IgD-negative memory B cell (primary cell): ENCODE measurements around the gene NUAK2. TPM values are rescaled to one million over a fixed set of nuclear protein-coding genes. Genes with fewer than 3 reads are reported as not detected.

Experiments used
- H3K27ac Mint-ChIP-seq, 3 donors: one replicate each; pipeline ENCODE4 v1.8.0; 2020 to 2022; ENCODE audit warnings: mild to moderate bottlenecking in 3 of 3, mixed read lengths in 3 of 3, moderate library complexity in 1 of 3
- H3K27me3 Mint-ChIP-seq: one replicate; pipeline ENCODE4 v1.8.0; 2021; ENCODE audit warnings: mixed read lengths
- H3K36me3 Mint-ChIP-seq: one replicate; pipeline ENCODE4 v1.8.0; 2020; ENCODE audit warnings: mild to moderate bottlenecking, mixed read lengths
- H3K4me1 Mint-ChIP-seq, 3 donors: one replicate each; pipeline ENCODE4 v1.8.0; 2020 to 2022; ENCODE audit warnings: mixed read lengths in 3 of 3, mild to moderate bottlenecking in 1 of 3
- H3K4me3 Mint-ChIP-seq, 4 donors: one replicate each; pipeline ENCODE4 v1.8.0; 2020 to 2022; ENCODE audit warnings: mild to moderate bottlenecking in 4 of 4, mixed read lengths in 4 of 4, moderate library complexity in 3 of 4
- H3K9me3 Mint-ChIP-seq, 3 donors: one replicate each; pipeline ENCODE4 v1.8.0; 2020 to 2021; ENCODE audit warnings: mixed read lengths in 3 of 3, mild to moderate bottlenecking in 1 of 3
- polyA plus RNA-seq: library from polyadenylated mRNA; unstranded; fragments of 300-500 nt; fragmentation: Illumina TruSeq; gene quantifications from one replicate; pipeline ENCODE4 v1.2.3, GENCODE V29; 2021

The NUAK2 gene
- polyA plus RNA-seq, 1 donor from 2014 or later: 91.9 TPM

DNA sequence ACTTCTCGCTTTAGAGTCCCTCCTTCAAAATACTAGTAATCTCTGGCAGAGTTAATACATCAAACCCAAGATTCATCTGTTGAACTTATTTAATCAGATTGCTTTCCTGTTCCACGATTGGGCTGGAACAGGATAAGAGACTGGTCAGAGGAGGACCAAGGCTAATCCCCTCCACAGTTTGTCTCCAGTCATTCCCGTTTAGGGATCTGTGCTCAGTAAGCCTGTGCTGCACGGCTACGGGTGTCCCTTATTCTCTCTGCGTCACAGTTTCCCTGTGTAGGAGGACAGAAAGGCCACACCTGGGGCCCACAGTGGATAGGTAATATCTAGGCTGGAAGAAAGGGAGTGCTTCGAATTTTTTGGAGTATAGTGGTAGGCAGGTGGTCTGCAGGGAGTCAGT is 16.5 kb upstream of the NUAK2 start:
- H3K27me3 Mint-ChIP-seq: peaks cover 4% of the 10 kb centered on the region
- H3K36me3 Mint-ChIP-seq: no peaks in the 10 kb centered on the region
- peaks cover 1 to 16% (median 2%) of the 10 kb centered on the region in 3 donors for H3K4me1 Mint-ChIP-seq
- peak overlapping the region in 1 of 3 donors; percentile 27 for H3K27ac Mint-ChIP-seq
- no peak overlapping the region for H3K4me3 Mint-ChIP-seq
- no peaks in the 10 kb centered on the region for H3K9me3 Mint-ChIP-seq

DNA sequence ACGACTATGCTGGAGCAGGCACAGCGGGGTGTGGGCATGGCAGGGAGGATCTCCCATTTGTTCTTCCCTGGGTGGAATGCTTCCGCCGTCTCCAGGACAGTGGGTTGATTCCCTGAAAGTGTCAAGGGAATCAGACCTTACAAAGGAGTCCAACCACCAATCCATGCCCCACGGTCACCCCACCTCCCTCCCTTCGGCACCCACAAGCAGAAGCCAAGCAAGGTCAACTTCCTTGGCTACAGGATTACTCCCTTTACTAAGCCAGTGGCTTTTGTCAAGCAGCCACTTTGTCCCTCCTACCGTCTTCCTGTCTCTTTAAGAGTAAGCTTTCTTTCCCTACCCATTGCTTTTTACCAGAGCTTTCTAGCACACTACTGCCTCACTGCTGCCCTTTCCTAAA is 15.9 kb upstream of the NUAK2 start:
- H3K9me3 Mint-ChIP-seq: no peaks in the 10 kb centered on the region
- H3K36me3 Mint-ChIP-seq: no peaks in the 10 kb centered on the region
- H3K4me1 Mint-ChIP-seq: peaks cover 1 to 13% (median 2%) of the 10 kb centered on the region in 3 donors
- no peak overlapping the region for H3K4me3 Mint-ChIP-seq
- peaks cover 2% of the 10 kb centered on the region for H3K27me3 Mint-ChIP-seq
- peak overlapping the region in 1 of 3 donors; percentile 27 for H3K27ac Mint-ChIP-seq

DNA sequence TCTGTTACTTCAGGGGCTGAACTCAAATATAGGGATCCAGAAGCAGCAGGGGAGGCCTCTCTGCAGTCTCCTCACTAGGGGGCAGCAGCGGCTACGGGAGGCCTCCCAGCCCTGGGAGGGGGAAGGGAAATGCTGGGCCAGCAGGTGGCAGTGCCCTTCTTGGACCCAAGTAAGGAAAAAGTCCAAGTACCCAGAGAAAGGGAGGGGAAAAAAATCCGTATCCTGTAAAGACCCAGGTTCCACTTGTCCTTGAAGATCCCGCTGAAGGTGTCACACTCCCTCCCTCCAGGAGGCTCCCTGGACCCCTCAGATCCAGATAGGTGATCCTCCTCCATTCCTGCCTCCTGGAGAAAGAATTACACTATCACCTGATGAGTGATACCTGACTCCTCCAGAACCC is 14.1 kb upstream of the NUAK2 start:
- Mint-ChIP-seq H3K9me3 (no peaks in the 10 kb centered on the region), H3K36me3 (no peaks in the 10 kb centered on the region), H3K27me3 (no peaks in the 10 kb centered on the region), H3K4me3 (no peak overlapping the region), H3K27ac (no peak overlapping the region), H3K4me1 (peaks cover 1 to 9% (median 3%) of the 10 kb centered on the region in 3 donors)

DNA sequence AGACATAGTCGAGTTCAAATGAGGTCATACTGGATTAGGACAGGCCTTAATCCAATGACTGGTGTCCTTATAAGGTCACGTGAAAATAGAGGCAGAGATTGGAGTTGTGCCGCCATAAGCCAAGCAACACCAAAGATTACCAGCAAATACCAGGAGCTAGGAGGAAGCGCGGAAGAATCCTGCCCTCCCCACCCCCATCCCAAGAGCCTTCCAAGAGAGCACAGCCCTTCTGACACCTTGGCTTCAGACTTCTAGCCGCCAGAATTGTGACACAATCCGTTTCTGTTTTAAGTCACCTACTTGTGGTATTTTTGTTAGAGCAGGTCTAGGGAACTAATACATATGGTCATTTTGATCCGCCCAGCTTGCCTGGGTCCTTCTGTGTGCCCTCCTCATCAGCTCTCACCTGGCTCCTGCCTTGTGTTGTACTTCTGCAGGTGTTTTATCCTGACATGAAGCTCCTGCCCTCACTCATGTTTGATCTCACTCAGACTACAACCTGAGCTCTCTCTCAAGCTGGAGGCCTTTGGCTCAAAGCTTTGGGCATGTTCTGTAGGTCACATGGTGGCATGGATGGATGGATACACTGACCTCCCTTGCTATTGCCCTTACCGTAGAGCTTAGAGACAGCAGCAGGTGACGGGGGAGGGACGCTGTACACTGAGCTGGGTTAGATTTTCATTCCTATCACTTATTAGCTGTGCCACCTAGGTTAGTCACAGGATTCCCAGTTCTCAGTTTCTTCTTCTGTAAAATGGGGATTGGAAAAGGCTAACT is 10.7 kb upstream of the NUAK2 start:
- Mint-ChIP-seq H3K9me3 (no peaks in the 10 kb centered on the region), H3K27ac (no peak overlapping the region), H3K4me3 (no peak overlapping the region), H3K36me3 (peaks cover 1% of the 10 kb centered on the region), H3K4me1 (peaks cover 1 to 9% (median 1%) of the 10 kb centered on the region in 3 donors), H3K27me3 (no peaks in the 10 kb centered on the region)

DNA sequence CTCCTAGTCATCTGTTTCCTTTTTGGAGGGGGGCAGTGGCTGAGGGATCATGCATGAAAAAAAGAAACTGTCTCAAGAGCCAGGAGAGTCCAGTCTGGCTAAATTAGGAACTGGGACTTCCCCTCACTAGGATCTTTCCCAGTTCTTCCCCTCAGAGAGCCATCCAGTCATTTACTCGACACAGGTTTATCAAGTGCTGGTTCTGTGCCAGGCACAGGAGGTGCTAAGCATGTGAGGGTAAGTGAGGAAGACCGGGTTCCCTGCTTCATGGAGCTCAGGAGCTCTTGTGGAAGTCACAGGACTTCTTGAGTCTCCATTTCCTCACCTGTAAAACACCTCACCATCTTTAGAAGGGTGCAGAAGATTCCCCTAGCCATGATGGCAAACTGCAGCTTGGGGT is 8.6 kb upstream of the NUAK2 start:
- Mint-ChIP-seq H3K9me3 (no peaks in the 10 kb centered on the region), H3K36me3 (peaks cover 1% of the 10 kb centered on the region), H3K4me3 (no peak overlapping the region), H3K27me3 (peaks cover 6% of the 10 kb centered on the region), H3K4me1 (peaks cover 6 to 7% (median 6%) of the 10 kb centered on the region in 3 donors), H3K27ac (no peak overlapping the region)

DNA sequence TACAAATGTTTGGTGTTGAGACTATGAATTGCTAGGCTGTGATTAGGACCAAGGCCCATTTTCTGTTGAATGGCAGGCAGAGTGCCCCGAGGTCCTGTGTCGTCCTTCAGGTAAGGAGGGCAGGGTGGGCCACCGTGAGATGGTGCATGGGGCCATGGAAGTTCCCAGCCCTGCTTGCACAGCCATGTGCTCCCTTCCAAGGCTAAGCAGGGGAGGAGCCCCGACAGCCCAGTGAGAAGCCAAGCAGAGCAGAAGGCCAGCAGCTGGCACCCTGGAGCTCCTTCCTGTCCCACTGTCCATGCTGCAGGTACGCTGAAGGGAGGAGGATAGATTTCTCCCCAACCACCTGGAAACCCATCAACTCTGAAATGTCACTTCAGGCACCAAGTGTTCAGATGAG is 8.2 kb upstream of the NUAK2 start:
- Mint-ChIP-seq H3K4me3 (no peak overlapping the region), H3K27me3 (peaks cover 6% of the 10 kb centered on the region), H3K27ac (no peak overlapping the region), H3K4me1 (peaks cover 8 to 11% (median 10%) of the 10 kb centered on the region in 3 donors), H3K36me3 (peaks cover 1% of the 10 kb centered on the region), H3K9me3 (no peaks in the 10 kb centered on the region)

DNA sequence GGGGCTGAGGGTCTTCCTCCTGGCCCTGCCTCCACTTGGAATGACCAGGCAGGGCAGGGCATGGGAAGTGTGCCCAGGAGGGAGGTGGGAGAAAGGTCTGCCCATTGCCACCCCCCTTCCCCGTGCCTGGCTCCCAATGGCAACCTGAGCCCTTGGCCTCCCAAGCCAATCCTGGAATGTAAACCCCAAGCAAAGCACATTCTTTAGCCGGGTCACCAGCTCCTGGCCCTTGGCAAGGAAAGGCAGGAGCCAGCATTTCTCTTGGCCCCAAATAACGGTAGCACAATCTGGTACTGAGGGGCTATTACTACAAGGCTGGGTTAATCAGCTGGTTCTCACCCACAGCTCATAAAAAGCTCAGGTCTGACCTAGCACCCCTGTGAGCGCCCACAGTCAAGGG is 6.9 kb upstream of the NUAK2 start:
- Mint-ChIP-seq H3K9me3 (no peaks in the 10 kb centered on the region), H3K4me3 (no peak overlapping the region), H3K36me3 (peaks cover 1% of the 10 kb centered on the region), H3K27me3 (peaks cover 6% of the 10 kb centered on the region), H3K4me1 (peaks cover 8 to 21% (median 18%) of the 10 kb centered on the region in 3 donors), H3K27ac (no peak overlapping the region)

DNA sequence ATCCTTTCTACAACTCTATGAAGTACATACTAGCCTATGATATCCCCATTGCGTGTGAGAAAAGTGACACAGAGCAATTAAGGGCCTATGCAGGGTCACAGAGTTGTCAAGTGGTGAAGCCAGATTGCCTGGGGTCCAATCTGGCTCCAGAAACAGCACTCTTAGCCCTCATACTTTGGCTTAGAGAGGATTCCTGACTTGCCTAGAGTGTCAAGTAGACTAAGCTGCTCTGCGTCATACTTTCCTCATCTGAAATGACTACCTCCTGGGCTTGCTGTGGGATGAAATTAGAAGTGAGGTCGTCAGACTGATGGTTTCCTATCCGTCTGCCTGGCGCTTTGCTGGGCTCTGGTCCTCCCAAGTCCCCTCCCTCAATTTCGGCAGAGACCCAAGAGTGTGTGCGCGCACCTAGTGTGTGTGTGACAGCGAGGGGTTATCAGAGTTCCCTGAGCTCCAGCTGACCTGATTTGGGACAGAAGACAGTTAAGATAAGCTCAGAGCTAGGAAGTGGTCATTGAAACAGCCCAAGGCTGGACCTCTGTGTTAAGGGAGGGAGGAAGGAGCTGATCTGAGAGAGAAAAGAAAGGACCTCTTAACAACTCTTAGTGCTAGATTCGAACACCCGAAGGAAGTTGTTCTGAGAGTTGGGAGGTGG is 5.4 kb upstream of the NUAK2 start:
- Mint-ChIP-seq H3K27me3 (peaks cover 6% of the 10 kb centered on the region), H3K4me1 (peaks cover 8 to 26% (median 23%) of the 10 kb centered on the region in 3 donors), H3K9me3 (no peaks in the 10 kb centered on the region), H3K4me3 (peak overlapping the region in 1 of 4 donors; percentile 4), H3K27ac (no peak overlapping the region), H3K36me3 (peaks cover 1% of the 10 kb centered on the region)

DNA sequence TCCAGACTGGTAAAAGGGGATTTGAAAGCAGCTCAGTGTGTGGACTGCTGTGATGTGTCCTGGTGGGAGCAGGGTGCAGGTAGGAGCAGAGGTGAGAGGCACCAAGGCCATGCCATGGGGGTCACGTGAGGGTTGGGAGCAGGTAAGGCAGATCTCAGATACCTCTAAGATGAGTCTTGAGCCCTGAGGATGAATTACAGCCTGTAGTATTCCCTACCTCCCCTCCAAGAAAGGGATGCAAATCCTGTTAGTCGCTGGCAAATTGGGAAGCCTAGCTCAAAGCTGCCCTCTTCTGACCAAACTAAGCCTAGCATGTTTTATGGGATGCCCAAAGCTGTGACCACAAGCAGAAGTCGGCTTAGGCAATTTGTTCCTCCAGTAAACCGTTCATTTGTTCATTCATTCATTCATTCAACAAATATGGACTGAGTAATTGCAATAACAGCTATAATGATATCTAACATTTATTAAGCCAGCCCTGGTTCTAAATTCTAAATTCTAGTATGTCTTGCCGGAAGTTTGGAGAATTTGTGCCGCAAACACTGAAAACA is 3.9 kb upstream of the NUAK2 start:
- H3K9me3 Mint-ChIP-seq: peaks cover 0 to 1% (median 0%) of the 10 kb centered on the region in 3 donors
- H3K4me3 Mint-ChIP-seq: peak overlapping the region; percentile 16 to 80 (median 62)
- peaks cover 6% of the 10 kb centered on the region for H3K27me3 Mint-ChIP-seq
- H3K36me3 Mint-ChIP-seq: peaks cover 3% of the 10 kb centered on the region
- peak overlapping the region in 1 of 3 donors; percentile 78 for H3K27ac Mint-ChIP-seq
- peaks cover 8 to 30% (median 27%) of the 10 kb centered on the region in 3 donors for H3K4me1 Mint-ChIP-seq

DNA sequence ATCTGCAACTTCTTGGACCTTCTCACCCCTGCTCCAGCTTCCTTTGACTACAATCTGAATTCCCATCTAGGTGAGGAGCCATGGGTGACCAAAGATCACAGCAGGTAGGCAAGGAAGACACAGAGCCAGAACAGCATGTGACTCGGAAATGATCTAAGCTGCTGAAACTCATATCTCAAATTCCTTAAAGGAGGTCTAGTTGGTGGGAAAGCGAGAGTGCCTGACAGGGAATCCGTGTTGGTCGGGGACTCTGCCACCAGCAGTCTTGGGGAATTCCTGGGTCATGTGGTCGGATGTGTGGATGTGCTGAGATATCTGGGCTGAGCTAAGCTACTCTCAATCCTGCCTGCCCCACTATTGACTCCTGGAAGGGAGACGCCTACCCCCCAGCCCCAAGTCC is 3.2 kb upstream of the NUAK2 start:
- H3K27ac Mint-ChIP-seq: no peak overlapping the region
- H3K27me3 Mint-ChIP-seq: peaks cover 6% of the 10 kb centered on the region
- H3K9me3 Mint-ChIP-seq: peaks cover 0 to 1% (median 0%) of the 10 kb centered on the region in 3 donors
- peaks cover 8 to 30% (median 28%) of the 10 kb centered on the region in 3 donors for H3K4me1 Mint-ChIP-seq
- H3K4me3 Mint-ChIP-seq: peak overlapping the region in 2 of 4 donors; percentile 77 to 80
- peaks cover 4% of the 10 kb centered on the region for H3K36me3 Mint-ChIP-seq

DNA sequence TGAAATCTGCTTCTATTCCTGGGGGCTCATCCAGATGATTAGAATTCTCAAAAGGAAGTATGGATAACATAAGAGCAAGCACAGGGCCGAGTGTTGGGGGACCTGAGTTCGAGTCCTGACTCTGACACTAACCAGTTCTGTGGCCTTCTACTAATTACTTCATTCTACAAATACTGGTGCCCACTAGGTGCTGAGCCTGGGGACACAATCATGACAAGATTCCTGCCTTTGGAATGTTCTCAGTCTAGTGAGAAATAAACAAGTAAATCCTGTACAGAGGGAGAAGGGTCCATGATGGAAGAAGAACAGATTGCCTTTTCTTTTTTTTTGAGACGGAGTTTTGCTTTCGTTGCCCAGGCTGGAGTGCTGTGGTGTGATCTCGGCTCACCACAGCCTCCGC is 2.2 kb upstream of the NUAK2 start:
- H3K9me3 Mint-ChIP-seq: peaks cover 0 to 1% (median 0%) of the 10 kb centered on the region in 3 donors
- peaks cover 12 to 36% (median 28%) of the 10 kb centered on the region in 3 donors for H3K4me1 Mint-ChIP-seq
- peaks cover 2% of the 10 kb centered on the region for H3K36me3 Mint-ChIP-seq
- peaks cover 6% of the 10 kb centered on the region for H3K27me3 Mint-ChIP-seq
- H3K4me3 Mint-ChIP-seq: peak overlapping the region in 1 of 4 donors; percentile 82
- H3K27ac Mint-ChIP-seq: peak overlapping the region in 2 of 3 donors; percentile 41 to 69

DNA sequence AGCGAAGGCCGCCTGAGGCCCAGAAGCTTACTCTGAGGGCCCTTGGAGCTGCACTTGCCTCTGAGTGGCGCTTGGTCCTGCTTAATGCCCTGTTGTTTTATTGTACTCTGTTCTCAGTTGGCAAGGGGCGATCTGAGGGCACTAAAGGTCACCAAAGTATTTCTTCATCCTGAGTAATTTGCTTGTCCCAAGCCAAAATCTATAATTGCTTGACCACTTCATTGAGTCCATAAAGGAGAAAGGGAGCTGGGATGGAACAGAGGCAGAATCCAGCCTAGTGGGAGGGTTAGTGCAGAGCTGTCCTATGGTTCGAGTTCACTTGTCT is 376 bp upstream of the NUAK2 start:
- Mint-ChIP-seq H3K9me3 (peaks cover 0 to 1% (median 0%) of the 10 kb centered on the region in 3 donors), H3K36me3 (peaks cover 2% of the 10 kb centered on the region), H3K4me3 (peak overlapping the region; percentile 88 to 100 (median 96)), H3K27me3 (peaks cover 6% of the 10 kb centered on the region), H3K27ac (peak overlapping the region in 2 of 3 donors; percentile 95 to 99), H3K4me1 (peaks cover 23 to 54% (median 44%) of the 10 kb centered on the region in 3 donors)

DNA sequence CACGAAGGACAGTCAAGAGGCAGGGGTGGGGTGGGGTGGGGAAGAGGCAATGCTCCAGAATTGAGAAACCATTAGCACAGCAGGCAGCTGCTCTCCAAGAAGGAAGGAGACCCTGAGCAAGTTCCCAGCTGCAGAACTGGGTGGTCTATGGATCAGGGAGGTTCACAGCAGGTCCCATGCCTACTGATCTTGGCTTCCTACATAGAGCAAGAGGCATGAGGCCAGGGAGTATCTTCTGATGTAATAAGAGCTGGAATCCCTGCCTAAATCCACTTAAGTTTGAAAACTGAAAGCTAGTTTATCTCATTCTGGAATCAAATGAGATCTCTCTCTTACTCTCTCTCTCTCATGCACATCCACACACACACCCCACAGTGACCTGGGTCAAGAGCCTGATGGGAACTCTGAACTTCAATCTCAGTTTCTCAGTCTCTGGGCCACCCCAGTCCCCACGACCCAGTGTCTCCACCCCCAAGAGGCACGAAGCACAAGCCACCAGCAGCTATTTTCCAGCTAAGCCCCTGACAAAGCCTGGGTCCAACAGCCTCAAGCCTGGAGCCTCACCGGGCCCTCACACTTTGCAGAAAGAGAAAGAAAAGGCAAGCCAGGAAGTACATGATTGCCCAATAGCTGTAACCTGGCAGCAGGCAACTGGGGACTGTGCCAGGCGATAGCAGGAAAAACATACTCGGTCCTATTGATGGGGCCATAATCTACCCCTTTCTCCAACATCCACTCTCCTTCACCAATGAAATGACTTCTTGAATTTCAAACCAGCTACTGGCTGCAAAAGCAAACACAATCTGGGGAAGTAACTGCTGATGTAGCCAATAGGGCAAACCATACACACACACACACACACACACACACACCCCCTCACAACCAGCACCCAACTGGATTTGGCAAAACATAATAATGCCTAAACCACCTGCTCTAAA is 2.2 kb downstream of the NUAK2 start:
- peaks cover 2% of the 10 kb centered on the region for H3K36me3 Mint-ChIP-seq
- peak overlapping the region; percentile 88 to 100 (median 96) for H3K4me3 Mint-ChIP-seq
- peaks cover 0 to 1% (median 0%) of the 10 kb centered on the region in 3 donors for H3K9me3 Mint-ChIP-seq
- no peaks in the 10 kb centered on the region for H3K27me3 Mint-ChIP-seq
- H3K27ac Mint-ChIP-seq: peak overlapping the region; percentile 85 to 99 (median 95)
- peaks cover 39 to 63% (median 51%) of the 10 kb centered on the region in 3 donors for H3K4me1 Mint-ChIP-seq

DNA sequence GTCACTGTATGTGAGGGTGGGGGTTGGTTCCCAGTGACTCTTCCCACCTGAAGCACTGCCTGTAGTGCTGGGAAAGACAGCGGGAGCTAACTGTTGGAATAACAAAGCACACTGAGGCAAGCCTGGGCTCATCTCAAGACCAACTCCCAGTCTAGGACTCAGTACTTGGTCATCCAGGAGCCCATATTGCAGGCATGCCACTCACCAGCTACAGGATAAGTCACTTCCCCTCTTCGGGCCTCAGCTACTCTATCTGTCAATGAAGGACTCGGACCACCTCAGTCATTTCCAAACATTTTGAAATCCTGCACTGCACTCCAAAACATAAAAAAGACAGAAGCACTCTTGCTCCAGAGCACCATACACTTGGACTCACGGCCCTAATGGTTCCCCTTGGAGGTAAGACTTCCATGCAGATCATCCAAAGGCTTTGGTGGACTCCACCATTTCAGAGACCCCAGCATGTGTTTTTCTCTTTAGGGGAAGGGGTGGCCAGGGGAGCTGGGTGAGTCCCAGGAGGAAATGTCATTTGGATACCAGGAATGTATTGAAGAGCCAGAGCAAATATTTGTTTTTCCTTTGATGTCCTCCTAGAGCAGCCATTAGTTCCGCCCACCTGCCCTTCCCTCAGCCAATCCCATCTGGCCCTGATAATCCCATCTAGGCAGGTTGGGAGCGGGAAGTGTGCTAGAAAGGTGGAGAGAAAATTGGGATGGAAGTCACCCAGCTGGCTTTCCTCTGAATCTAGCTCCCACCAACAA is 3.1 kb downstream of the NUAK2 start:
- Mint-ChIP-seq H3K4me3 (peak overlapping the region; percentile 88 to 100 (median 96)), H3K36me3 (peaks cover 2% of the 10 kb centered on the region), H3K4me1 (peaks cover 46 to 62% (median 50%) of the 10 kb centered on the region in 3 donors), H3K27ac (peak overlapping the region; percentile 85 to 95 (median 88)), H3K27me3 (no peaks in the 10 kb centered on the region), H3K9me3 (peaks cover 0 to 1% (median 0%) of the 10 kb centered on the region in 3 donors)
